LHCN-M2 (cell line): ENCODE measurements around the gene ZNF44. TPM values are rescaled to one million over a fixed set of nuclear protein-coding genes. Genes with fewer than 3 reads are reported as not detected.
"Not testable (repeated sequence)": the region's sequence is repeated elsewhere in the genome, so short reads cannot be mapped to it uniquely, and the experiment has no call there.

Source experiments
- DNase-seq: peaks from one replicate; pipeline ENCODE4 v3.0.0-alpha.2; 2012; ENCODE audit warnings: low read depth
- polyA plus RNA-seq: library from polyadenylated mRNA; unstranded; fragments of >200 nt; gene quantifications from one replicate; pipeline ENCODE4 v1.2.1, GENCODE V29; 2012; ENCODE audit warnings: missing spikeins
- total RNA-seq: library from RNA; depleted of rRNA; stranded (reverse); fragments of >200 nt; gene quantifications from 2 replicates; pipeline ENCODE4 v1.2.3, GENCODE V29; 2014; rRNA removed

The ZNF44 gene
- 4.3 and 6.2 TPM in 2 replicates for total RNA-seq
- polyA plus RNA-seq, result 2.8 TPM

DNA sequence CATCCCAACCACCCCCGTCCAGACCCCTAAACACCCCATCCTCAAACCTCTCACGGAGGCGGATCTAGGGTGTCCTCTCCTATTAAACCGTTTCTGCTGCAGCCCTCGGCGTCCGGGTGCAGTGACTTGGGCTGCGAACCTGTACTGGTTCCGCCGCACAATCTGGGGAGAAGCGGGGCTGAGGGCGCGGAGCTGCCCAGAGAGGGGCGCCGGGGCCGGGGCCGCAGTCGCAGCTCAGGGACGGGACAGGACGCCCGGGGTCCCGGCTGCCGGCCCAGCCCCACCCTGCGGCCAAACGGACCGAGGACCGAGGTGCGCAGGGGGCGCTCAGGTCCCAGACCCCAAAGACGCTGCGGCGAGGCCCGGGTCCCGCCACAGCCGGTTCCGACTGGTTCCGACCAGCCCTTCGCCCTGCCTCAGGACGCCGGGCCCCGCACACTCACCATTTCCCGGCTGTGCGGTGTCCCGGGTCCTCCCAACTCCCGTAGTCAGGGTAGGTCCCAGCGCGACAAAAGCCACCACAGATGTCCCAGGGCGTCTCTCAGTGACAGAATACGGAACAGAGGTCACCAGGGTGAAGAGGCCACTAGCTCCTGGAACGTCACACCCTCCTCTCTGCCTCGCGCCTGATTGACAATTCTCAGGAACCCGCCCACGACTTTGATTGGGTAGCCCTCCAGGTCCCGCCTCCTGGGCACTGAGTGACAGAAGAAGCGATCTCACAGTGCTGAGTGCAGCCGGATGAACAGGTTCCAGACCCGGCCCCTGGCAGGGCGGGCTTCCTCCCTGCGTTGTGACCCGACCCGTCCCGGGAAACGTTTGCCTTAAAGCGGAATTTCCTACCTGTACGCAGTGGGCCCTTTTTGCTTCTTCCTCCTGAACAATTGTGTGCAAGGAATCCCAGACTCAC, at the start of gene ZNF44:
Gene ZNF44, minus strand, starts transcription at position 635 of the 910 bp plus-strand sequence. Its CDS starts 189 bp downstream, at position 446.
- peak; percentile 96 for DNase-seq

DNA sequence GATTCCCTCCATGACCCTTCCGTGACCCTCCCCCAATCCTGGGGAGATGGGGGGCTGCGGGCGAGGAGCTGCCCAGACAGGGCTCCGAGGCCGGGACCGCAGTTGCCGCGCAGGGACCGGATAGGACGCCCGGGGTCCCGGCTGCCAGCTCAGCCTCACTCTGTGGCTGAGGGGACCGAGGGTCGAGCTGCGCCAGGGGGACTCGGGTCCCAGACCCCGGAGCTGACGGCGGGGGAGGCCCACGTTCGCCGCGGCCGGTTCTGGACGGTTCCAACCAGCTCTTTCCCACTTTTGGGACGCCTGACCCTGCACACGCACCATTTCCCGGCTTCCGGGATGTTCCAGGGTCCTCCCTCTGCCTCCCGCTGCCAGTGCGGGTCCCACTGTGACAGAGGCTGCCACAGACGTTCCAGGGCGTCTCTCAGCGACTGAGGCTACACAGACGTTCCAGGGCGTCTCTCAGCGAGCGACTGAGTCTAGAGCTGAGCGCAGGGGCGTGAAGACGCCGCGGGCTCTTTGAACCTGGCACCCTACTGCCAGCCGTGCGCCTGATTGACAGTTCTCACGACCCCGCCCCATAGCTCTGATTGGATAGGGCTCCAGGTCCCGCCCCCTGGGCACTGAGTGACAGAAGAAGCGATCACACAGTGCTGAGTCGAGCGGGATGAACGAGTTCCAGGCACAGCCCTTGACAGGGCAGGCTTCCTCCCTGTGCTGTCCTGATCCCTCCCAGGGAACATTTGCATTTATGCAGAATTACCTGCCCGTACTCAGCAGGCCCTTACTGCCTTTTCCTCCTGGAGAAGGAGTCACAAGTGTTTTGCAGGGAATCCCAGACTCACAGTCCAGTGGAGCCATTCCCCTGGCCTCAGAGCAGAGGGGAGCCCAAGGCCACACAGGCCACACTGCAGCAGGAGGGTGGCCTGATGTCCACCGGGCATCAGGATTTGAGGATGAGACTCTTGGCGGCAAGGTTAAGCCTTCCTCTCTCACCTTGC, 38.8 kb upstream of the ZNF44 start, which contains the start of gene ZNF563:
Gene ZNF563, minus strand, starts transcription at position 472 of the 998 bp plus-strand sequence. Its CDS starts 151 bp downstream, at position 321.
- DNase-seq, result peak; percentile 93

DNA sequence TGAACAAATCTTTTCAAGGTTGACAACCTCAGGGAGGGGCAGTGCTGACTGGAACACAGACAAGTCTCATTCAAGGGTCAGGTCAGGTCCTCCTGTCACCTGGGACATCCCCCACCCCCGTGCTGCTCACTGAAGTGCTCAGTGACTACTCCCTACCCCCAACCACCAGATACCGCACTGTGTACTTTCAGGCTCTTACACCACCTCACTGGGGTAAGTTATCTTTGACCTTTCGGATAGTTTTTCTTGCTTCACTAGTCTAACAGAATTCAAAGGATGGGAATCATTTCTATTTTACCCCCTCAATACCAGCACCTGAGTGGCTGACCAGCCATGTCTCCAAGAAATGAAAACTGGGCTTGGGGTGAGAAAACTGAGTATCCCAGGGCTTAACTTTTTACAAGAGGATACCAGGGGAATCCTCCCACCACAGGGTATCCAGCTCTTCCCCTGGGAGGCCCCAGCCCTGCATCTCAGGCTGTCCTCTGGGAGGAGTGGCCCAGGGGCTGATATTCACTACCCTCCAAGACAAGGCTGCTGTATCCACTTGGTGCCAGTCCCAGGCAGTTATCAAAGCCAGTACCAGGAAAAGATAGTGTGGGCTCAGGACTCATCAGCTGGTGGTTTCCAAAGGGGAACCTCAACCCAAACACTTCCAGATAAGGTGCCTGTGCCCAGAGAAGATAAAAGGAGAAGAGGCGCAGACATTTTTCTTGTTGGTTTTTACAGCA, 36.7 kb upstream of the ZNF44 start:
- no peak for DNase-seq

DNA sequence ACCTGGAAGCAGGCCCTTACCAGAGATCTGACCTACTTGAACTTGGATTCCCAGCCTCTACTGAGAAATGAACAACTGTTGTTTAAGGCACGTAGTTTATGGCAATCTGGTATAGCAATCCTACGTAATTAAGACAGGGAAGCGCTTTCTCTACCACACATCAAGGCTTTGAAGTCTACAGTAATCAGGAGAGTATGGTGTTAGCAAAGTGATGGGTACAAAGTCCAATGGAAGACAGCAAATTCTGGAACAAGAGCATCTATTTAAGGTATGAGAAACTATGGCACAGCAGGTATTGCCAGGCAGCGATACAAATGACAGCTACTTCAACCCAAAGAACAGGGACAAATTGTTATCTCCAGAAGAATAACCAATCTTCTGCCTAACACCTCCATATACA, 35.7 kb upstream of the ZNF44 start:
- DNase-seq, result no peak

DNA sequence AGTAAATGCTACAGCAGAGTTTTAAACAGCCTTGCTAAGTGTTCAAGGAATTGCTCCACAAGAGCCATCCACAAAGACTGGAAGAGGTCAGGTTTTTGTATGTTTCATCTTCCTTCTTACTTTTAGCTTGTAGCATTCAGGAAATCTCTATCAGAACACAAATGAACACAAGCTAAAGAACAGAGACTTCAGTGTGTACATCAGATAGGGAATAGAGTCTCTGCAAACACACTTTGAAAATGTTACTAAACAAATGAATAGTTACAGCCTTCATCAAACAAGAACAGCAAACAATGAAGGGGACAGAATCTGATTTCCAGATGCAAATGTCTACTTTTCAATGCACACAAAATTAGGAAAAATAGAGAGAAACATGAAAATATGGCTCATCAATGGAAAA, 31.0 kb upstream of the ZNF44 start:
- no peak for DNase-seq

DNA sequence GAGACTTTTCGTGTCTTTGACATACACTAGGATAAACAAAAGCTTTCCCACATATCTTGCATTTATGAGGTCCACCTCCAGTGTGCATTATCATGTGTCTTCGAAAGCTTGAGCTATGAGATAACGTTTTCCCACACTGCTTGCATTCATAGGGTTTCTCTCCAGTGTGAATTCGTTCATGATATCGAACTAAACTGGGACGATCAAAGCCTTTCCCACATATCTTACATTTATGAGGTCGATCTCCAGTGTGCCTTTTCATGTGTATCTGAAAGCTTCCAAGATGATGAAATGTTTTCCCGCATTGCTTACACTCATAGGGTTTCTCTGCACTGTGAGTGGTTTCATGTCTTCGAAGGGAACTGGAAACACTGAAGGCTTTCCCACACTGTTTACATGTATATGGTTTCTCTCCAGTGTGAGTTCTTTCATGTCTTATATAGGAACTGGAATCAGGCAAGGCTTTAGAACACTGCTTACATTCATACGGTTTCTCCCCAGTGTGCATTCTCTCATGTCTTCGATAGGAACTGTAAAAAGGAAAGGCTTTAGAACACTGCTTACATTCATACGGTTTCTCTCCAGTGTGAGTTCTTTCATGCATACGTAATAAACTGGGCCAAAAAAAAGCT, 24.2 kb upstream of the ZNF44 start:
- DNase-seq, result no peak

DNA sequence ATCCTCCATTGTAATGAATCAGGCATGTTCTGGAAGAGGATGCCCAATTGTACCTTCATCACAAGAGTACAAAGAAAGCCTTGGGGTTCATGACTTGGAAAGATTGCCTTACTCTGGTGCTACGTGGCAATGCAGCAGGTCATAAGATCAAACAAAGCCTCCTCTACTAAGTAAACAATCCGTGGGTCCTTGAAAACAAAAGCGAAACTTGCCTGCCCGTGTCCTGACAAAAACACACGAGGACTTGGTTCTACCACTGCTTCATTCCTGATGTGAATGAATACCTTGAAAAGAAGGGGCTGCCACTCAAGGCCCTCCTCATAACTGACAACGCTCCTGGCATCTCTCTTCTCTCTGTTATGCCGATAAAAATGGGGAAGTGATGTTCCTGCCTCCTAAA, 19.9 kb upstream of the ZNF44 start:
- no peak for DNase-seq

DNA sequence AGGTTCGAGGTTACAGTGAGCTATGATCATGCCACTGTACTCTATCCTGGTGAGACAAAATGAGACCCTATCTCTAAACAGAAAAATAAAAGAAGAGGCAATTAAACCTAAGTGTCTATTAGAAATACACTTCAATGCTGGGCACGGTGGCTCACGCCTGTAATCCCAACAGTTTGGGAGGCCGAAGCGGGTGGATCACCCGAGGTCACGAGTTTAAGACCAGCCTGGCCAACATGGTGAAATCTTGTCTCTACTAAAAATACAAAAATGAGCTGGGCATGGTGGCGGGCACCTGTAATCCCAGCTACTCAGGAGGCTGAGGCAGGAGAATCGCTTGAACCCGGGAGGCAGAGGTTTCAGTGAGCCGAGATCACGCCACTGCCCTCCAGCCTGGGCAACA, 14.2 kb upstream of the ZNF44 start:
- not testable (repeated sequence) for DNase-seq

DNA sequence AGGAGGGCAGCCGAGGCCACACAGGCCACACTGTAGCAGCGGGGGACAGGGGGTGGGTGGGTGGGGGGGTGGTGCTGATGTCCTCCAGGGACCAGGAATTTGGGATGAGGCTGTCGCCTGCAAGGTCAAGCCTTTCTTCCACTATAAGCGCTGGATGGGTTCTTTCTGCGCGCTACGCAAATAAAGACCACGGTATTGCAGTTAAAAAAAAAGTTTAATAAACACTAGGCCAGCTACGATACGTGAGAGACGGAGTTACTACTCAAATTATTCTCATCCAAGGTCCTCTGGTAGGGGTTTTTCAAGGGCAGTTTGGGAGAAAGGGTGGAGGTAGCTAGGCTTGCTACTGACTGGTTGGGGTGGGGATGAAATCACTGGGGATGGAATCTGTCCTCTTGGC, 508 bp upstream of the ZNF44 start:
- no peak for DNase-seq

DNA sequence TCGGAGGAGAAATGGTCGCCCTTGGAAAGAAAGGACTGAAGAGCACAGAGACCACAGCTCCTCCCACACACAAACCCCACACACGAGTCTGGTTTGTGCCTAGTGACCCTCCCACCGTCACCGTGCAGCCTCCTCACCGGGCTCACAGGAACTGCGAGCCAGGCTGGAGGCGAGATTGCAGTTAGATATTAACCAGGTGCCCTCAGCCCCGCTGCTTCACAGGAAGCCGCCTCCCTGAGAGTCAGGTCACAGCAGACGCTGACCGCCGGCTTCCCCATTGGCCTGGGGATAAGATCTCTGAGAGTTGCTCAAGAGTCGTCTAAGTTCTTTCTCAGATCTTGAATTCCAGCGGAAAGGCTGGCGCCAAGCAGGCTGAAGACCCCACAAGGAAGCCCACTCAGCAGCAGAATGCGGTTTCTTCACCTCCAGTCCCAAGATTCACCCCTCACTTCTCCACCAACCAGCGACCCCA, 870 bp downstream of the ZNF44 start:
- DNase-seq, result peak; percentile 67

DNA sequence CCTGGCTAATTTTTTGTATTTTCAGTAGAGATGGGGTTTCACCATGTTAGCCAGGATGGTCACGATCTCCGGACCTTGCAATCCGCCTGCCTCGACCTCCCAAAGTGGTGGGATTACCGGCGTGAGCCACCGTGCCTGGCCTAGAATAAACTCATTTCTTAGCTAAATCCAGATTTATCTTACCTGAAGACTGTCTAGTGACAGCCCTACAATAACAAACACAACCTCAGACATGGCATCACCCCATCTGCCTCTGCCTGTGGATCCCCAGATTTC, 5.0 kb downstream of the ZNF44 start:
- no peak for DNase-seq

DNA sequence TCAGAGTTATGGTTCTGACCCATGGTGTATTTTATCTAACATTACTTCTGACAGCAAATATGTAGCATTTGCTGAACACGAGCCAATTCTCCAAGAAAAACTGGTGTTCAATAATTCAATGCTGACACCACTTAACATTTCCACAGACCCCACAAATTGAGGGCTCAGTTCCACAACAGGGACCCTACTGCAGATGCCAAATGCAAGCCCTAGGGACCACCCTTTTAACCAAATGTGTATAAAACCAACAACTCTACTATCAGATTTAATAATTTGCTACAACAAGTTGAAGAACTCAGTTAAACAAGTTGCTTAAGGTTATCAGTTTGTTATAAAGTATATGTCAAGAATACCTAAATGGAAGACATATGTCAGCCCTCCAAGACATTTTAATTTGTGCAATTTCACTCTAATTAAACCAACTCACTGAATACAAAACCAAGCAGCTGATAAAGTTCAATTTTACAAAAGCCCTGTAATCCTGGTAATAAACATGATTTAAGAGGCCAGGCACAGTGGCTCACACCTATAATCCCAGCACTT, 6.7 kb downstream of the ZNF44 start:
- DNase-seq, result no peak

DNA sequence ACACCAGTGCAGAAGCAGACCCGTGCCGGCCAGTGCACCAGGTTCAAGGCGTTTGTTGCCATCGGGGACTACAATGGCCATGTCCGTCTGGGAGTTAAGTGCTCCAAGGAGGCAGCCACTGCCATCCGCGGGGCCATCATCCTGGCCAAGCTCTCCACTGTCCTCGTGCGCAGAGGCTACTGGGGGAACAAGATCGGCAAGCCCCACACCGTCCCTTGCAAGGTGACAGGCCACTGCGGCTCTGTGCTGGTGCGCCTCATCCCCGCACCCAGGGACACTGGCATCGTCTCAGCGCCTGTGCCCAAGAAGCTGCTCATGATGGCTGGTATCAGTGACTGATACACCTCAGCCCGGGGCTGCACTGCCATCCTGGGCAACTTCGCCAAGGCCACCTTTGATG, 10.1 kb downstream of the ZNF44 start:
- DNase-seq, result no peak

DNA sequence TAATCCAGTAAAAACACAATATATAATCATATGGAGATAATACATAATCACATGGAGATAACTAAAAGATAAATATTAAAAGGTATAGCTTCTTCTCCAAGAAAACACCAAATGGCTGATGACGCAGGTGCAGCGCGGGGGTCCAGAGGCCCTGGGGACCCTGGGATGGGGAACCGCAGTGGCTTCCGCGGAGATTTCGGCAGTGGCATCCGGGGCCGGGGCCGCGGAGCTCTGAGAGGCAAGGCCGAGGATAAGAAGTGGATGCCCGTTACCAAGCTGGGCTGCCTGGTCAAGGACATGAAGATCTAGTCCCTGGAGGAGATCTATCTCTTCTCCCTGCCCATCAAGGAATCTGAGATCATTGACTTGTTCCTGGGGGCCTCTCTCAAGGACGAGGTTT, 10.5 kb downstream of the ZNF44 start:
- DNase-seq, result no peak

DNA sequence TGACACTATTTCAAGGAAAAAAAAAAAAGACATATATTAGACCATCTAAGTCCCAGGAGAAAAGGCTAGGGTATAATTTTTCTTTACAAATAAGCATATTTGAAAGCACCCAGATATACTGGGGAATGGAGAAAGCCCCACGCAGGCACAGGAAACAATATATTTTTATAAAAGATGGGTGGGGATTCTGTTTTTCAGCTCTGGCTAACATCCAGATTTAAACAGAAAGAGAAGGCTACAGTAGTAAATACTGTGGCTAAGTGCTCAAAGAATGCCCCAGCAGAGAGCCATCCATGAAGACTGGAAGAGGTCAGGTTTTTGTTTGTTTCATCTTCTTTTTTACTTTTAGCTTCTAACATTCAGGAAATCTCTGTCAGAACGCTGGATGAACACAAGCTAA, 16.0 kb downstream of the ZNF44 start:
- DNase-seq, result no peak

DNA sequence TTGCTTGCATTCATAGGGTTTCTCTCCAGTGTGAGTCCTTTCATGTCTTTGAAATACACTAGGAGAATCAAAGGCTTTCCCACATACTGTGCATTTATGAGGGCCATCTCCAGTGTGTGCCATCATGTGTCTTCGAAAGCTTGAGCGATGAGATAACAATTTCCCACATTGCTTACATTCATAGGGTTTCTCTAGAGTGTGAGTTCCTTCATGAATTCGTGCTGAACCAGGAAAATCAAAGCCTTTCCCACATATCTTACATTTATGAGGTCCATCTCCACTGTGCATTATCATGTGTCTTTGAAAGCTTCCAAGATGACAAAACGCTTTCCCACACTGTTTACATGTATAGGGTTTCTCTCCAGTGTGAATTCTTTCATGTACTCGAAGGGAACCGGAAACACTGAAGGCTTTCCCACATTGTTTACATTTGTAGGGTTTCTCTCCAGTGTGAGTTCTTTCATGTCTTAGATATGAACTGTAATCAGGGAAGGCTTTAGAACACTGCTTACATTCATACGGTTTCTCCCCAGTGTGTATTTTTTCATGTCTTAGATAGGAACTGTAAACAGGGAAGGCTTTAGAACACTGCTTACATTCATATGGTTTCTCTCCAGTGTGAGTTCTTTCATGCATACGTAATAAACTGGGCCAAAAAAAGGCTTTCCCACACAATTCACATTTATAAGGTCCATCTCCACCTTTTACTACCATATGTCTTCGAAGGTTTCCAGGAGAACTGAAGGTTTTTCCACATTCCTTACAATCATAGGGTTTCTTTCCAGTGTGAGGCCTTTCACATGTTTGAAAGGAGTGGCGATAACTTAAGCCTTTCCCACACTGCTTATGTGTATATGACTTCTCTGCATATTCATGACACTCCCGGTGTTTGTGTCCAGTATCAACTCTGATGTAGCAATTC, 21.4 kb downstream of the ZNF44 start:
- DNase-seq, result no peak

DNA sequence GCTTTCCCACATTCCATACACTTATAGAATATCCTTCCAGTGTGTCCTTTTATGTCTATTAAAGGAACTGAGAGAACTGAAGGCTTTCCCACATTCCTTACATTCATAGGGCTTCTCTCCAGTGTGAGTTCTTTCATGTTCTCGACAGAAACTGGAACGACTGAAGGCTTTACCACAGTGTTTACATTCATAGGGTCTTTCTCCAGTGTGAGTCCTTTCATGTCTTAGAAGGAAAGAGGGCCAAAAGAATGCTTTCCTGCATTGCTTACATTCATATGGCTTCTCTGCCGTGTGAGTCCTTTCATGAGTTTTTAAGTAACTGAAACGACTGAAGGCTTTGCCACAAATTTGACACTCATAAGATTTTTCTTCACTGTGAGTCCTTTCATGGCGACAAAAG, 22.3 kb downstream of the ZNF44 start:
- DNase-seq, result no peak

DNA sequence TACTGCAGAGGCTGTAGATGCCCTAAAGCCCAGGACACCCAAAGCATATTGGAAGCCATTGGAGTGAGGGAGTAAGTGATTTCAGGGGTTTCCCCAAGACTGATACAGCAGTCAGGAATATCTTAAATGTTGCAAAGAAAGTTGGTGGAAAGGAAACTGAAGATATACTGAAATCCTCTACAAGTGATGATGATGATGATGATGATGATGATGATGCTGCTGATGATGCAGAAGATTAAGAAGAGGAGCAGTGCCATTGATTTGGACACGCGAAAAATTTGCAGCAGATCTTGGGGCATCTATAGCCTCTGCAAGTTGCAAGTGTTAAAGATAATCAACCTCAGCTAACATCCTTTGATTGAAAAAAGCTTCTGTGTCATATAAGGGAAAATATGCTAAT, 23.8 kb downstream of the ZNF44 start:
- DNase-seq, result no peak

DNA sequence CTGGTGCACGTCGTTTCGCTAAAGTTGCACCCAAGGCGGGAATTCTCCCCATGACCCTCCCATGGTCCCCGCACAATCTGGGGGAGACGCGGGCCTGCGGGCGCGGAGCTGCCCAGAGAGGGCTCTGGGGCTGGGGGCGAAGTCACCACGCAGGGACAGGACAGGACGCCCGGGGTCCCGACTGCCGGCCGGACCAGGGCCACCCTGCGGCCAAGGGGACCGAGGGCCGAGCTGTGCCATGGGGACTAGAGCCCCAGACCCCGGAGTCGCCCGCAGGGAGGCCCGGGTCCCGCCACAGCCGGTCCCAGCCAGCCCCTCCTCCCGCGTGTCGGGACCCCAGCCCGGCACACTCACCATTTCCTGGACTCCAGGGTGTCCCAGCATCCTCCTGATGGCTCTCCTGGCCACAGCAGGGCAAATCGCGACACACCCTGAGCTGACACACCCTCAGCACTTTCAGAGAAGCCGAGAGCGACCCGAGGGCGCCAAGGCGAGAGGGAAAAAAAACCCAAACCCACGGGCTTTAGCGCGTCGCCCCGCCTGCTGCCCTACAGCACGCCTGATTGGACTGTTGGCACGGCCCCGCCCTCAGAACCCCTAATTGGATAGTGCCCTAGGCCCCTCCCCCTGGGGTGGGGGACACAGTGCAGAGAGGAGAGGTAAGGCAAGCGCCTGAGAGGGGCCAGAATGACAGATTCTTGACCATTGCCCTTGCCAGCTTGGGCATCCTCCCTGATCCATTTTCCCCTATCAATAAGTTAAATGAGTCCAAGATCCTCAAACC, 28.6 kb downstream of the ZNF44 start:
- no peak for DNase-seq
